GM18511 (cell line): Measurements from ENCODE around the gene GCLC.
"Not testable (repeated sequence)": the region's sequence is repeated elsewhere in the genome, so short reads cannot be mapped to it uniquely, and the experiment has no call there.

ENCODE experiments used
- ATAC-seq: cut with Tn5 transposase; IDR thresholded peaks from one replicate; pipeline ENCODE4 v1.9.1; 2021; ENCODE audit warnings: mild to moderate bottlenecking, moderate library complexity; ENCODE audit not compliant: unreplicated experiment

GCLC gene

DNA sequence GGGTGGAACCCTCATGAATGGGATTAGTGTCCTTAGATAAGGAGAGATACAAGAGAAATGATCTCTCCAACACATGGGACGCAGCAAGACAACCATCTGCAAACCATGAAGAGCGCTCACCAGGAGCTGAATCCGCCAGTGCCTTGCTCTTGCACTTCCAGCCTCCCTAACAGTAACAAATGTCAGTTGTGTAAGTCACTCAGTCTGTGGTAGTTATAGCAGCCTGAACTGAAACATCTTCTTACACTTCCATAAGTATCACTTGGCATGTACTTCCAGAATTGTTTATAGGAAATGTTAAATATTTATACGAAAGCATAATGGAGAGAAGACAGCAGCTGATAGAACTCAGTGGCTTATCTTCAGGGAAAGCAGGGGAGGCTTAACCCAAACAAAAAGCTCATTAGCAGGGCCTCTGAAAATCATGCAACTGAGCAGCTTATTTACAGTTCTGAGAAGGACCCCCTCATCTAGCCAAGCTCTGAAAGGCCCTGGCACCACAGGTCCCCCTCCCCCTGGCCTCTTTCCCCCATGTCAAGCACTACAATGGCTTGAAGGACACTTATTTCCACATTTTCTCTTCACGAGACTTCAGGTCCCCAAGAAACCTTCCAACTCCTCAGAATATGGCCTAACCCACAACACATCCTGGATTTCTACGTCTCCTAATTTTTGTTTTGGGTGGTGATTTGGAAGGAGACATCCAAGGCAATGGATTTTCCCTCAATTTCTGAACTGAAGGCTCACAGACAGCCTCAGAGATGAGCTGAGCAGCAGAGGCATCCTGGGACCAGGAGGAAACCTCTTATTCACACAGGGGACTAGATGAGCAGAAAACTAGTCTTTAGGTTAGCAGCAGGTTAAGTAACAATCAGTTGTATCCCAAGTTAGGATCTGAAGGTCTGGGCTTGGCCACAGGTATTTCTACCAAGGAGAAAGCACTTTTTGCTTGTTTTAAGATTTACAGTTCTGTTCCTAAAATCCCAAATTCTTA is 49.1 kb downstream of the GCLC start:
- ATAC-seq = no peak

DNA sequence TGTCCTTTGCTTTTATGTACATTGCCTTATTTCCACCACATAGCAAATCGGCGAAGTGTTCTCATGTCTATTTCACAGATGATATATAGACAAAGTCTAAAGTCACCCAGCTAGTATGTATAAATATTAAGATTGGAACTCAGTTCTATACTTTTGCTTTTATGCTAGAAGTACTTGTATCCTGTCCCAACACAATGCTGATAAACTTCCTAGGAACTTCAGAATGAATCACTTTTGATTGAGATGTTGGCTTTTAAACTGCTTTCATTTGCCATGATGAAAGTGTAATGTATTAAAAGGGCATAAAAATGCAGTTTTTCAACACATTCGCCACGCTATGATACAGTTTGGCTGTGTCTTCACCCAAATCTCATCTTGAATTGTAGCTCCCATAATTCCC is 50.8 kb downstream of the GCLC start:
- ATAC-seq = no peak

DNA sequence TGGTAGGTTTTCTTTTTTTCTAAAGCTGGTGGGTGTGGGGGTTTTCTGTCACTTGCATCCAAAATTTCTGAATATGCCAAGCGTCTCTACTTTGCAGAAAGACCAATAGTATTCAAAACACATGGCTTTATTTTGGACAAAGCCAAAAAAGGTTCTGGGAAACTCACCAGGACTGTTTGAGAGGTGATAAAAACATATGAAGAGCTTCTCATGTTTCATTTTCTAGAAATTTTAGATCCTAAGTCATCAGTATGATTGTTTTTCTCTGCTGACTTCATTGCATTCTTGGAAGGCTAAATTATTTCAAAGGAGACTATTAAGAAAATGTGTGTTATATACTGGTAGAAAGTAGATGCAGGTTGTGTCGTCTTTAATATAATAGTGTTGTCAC is 51.3 kb downstream of the GCLC start:
- ATAC-seq = no peak

- ATAC-seq = peak; percentile 52
Measured at GRCh38 chr6:53492860-53493634, 51.9 kb downstream of the GCLC start.

DNA sequence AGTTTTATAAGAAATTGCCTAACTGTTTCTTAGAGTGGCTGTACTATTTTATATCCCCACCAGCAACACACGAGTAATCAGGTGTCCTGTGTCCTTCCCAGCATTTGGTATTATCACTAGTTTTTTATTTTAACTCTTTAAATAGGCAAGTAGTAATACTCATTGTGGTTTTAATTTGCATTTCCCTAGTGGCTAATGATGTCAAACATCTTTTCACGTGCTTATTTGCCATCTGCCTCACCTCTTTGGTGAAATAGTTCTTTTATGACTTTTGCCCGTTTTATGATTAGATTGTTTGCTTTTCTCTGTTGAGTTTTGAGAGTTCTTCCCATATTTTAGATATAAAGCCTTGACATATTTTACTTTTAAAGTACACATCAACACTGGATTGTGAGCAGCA is 57.8 kb downstream of the GCLC start:
- no peak for ATAC-seq

GRCh38 chr6:53486679-53487078 is 58.2 kb downstream of the GCLC start:
- ATAC-seq = no peak

DNA sequence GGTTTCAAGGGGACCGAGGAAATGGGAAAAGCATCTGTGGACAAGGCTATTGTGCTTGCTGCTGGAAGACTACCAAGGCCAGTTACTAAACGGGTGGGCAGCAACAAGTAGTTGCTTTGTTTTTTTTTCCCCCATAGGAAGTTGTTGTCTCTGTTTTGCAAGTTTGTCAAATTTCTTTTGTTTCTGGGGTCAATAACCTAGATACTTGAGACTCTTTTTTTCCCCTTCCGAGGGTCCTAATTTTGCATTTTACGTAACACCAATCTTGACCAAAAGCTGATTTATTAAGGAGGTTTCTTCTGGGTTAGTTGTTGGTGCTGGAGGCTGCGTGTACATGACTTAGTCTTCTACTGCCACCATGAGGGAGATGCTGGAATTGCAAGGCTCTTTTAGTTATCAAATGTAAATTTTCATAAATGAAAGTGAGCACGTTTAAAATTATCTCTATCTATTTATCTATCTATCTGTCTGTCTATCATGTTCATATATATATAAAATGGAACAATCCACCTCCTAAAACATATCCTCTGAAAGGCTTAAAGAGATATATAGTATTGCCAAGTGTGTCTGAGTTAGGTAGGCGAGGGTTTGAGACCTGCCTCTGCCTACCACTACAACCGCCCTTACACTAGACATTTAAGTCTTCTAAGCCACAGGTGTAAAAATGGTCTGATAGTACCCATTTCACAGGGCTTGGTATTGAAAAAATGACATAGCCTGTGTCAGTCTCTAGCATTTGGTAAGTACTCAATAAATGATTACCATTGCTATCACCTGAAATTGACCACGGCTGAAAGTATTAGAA is 60.2 kb downstream of the GCLC start:
- peak; percentile 65 for ATAC-seq

DNA sequence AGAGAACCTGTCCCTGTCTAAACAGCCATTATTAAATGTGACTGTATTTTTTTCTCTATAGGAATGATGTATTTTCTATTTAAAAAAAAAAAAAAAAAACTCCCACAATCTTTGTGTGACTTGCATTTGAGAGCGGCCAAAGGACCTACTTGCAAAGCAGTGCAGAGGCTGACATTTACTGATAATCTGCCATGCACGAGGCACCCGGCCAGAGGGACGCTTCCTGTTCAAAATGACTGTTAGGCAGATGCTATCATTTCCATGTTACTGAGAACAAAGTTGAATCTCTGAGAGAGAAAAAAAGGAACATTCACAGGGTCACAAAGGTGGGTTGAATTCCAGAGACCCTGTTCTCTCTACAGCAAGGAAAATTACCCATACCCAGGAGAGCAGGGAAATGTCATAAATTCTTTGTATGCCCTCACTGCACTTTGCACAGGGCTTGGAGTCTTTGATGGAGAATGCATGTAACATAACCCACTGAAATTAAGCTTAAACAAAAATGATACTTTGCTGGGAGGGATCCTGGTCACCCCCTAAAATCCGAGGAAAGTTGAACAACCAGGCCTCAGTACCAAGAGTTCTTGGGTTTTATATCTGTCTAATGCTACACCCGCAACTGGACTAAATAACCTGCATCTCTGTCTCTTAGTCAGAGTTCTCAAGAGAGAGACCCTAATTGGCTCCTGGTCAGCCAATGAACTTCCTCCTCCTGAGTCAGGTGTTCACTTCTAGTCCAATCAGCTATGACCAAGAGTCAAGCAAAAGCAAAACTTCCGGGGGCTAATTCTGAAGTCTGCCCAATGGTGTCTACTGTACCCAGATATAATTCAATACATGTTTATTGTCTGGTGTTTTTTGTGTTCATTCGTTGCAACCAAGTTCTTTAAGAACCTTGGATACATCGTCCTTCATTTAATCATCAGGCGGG is 61.2 kb downstream of the GCLC start:
- no peak for ATAC-seq

GRCh38 chr6:53481323-53481722 is 63.6 kb downstream of the GCLC start:
- ATAC-seq = no peak

DNA sequence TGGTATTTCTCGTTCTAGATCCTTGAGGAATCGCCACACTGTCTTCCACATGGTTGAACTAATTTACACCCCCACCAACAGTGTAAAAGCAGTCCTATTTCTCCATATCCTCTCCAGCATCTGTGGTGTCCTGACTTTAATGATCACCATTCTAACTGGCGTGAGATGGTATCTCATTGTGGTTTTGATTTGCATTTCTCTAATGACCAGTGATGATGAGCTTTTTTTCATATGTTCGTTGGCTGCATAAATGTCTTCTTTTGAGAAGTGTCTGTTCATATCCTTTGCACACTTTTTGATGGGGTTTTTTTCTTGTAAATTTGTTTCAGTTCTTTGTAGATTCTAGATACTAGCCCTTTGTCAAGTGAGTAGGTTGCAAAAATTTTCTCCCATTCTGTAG is 64.1 kb downstream of the GCLC start:
- not testable (repeated sequence) for ATAC-seq

GRCh38 chr6:53479871-53480270 is 65.0 kb downstream of the GCLC start:
- ATAC-seq = no peak

DNA sequence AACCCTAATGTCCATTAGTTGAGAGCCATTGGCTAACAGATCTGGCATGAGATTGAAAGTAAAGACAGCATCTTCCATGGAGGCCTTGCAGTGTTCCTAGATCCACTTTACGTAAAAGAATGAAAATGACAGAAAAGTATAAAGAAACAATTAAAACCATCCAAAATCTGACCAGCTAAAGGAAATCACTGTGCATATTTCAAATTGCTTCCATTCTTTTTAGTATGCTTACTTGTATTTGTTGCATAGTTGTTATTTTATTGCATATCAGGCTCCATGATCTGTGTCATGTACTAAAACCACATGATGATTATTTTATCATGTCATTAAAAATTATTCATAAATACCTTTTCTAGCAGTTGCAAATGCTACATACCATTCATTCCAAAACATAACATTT is 67.9 kb downstream of the GCLC start:
- ATAC-seq = no peak

DNA sequence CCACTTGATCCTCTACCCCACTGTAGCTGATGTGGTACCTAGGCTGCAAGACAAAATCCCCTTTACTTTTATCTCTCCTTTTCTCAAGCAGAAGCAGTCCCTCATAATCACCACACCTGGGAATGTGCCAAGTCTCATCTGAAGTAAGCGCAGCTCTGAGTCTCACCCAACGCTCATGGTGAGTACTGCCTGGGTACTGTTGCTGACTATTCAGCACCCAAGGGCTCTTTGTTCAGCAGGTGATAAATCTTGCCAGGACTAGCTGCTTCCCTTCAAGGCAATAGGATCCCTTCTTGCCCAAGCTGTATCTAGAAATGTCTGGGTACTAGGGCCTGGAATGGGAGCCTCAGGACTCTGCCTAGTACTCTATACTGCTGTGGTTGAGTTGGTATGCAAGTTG is 70.9 kb downstream of the GCLC start:
- no peak for ATAC-seq

DNA sequence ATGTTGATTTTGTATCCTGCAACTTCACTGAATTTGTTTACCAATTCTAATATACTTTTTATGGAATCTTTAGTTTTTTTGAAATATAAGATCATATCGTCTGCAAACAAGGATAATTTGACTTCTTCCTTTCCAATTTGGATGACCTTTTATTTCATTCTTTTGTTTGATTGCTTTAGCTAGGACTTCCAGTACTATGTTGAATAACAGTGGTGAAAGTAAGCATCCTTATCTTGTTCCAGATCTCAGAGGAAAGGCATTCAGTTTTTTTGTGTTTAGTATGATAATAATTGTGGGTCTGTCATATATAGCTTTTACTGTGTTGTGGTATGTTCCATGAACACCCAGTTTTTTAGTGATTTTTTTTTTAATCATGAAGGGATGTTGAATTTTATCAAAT is 75.7 kb downstream of the GCLC start:
- ATAC-seq = no peak

- no peak for ATAC-seq
Measured at GRCh38 chr6:53466257-53466656, 78.6 kb downstream of the GCLC start.

DNA sequence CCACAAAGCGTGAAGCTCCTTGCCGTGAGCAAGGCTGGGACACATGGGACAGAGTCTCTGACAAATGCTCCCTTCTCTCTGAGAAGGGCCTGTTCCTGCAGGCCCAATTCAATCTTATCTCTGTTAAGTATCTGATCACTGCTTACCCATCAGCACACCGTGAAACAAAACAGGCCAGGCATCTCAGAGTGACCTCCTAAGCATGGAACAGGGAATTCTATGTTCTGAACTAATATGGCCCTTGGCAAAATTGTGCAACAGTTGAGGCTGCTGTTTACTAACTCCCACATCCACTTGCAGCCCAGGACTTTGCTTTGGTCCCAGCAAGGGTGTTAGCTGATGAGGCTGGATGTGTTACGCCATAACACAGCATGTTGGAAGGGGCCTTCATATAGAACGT is 79.2 kb downstream of the GCLC start:
- ATAC-seq = no peak

GRCh38 chr6:53464927-53465460 is 79.9 kb downstream of the GCLC start:
- ATAC-seq = no peak

DNA sequence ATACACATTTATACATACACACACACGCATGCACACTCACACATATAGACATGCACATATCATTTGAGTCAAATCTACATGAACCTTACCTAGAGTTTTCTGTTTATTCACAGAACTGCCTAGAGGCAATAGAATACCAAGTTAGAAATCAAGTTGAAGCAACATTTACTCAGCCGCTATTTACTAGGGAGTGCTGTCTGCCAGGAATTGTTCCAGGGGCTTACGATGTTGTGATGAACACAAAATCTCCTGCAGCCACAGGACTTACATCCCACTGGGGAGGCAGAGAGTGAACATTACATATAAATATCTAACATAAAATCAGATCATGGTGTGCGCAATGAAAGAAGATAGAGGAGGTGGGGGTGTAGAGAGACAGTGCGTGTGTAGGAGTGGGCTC is 80.4 kb downstream of the GCLC start:
- ATAC-seq = no peak

GRCh38 chr6:53461696-53462095 is 83.2 kb downstream of the GCLC start:
- peak; percentile 55 for ATAC-seq
